GM12875 (cell line): ENCODE data around the gene HIVEP3.

Experiments used
- H3K4me3 ChIP-seq: one replicate; pipeline ENCODE4 v1.5.1; 2011; ENCODE audit warnings: low read depth, low read length, control low read depth
- CTCF ChIP-seq: IDR thresholded peaks from 2 replicates; pipeline ENCODE4 v1.5.1; 2011; ENCODE audit warnings: low read depth, mild to moderate bottlenecking, control low read depth, inconsistent platforms, low read length, moderate library complexity, borderline replicate concordance; ENCODE audit not compliant: insufficient read depth

HIVEP3 gene

DNA sequence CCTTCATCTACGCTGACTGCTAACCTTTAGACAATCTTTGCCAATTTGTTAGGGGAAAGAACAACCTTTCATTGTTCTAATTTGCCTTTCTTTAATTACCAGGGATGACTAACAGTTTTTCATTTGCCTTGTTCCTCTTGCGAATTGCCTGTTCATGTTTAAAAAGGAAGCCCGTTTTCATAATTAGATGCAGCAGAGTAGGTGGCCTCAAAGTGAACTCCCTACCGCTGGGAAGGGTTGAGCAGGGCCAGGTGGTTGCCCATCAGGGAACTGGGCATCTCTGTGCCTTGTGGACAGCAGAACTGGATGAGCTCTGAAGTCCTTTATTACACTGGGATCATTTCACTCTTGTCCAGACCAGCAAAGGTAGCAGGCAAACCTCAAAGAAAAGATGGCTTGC lies 59.0 kb downstream of the HIVEP3 start:
- TF ChIP-seq CTCF, result no peak
- no peak overlapping the region for H3K4me3 ChIP-seq

GRCh38 chr1:41856944-41857285 lies 61.8 kb downstream of the HIVEP3 start:
- TF ChIP-seq CTCF, result no peak
- H3K4me3 ChIP-seq, result no peak overlapping the region

DNA sequence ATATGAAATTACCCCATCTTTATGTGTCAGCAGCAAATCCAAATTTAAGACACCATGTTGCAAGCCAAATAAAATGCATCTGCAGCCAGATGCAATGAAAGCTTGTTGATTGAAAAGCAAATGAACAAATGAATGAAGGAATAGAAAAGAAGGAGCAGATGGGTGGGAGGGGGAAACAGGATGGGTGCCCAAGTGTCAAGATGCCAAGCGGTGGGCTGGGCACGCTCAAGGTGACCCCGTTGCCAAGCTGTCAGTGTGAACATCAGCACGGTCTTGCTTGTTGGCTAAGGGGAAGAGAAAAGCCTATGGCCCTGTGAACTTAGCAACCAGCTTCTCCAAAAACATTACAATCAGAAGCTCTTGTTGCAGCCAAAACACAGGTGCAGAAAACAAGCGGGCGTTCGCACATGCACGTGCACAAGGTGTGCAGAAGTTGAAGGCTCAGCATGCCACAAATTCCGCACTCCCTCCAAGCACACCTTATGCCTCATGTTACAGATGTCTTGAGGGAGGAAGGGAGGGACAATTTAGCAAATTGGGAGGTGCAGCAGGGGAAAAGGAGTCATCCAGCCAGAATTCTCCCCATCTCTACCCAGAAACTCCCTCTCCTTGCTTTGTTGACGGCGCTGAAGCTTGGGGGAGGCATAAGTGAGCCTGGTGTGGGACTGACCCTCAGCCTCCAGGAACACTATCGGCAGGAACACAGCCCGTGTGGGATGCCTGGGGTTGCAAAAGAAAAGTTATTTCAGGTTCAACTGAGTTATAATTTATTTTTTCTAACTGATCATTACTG lies 62.4 kb downstream of the HIVEP3 start:
- TF ChIP-seq CTCF, result no peak

DNA sequence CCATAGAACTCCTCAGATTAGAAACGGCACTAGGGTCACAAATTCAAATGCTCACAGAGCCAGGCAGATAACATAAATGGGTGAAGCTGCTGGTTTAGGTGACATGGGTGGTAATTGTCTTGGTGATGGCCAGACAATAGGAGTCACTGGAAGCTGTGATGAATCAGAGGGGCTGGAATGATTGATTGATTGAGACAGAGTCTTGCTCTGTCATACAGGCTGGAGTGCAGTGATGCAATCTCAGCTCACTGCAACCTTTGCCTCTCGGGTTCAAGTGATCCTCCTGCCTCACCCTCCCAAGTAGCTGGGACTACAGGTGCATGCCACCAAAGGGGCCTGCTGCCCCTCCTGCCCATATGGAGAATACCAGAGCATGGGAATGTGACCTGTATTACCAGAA lies 63.0 kb downstream of the HIVEP3 start:
- no peak overlapping the region for H3K4me3 ChIP-seq
- no peak for TF ChIP-seq CTCF

More for the DNA sequence above, 62.4 kb downstream of the HIVEP3 start:
- no peak overlapping the region for H3K4me3 ChIP-seq

GRCh38 chr1:41853907-41854306 lies 64.8 kb downstream of the HIVEP3 start:
- no peak overlapping the region for H3K4me3 ChIP-seq
- TF ChIP-seq CTCF, result no peak

DNA sequence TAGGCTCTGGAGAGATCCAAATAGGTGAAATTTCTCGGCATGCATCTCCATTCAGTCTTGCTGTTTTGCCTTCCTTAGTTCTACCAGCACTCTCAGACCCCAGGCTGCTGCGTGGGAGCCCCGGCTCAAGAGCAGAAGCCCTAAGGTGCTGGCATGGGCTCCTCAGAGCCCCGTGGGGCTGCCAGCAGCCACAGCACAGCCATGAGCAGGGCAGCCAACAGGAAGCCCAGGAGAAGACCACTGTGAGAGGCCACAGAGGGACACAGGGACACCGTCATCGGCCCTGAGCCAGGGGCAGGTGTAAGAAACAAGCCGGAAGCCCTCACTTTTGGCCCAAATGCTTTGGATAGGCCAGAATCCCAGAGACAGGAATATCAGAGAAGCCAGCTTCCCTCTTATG lies 66.6 kb downstream of the HIVEP3 start:
- TF ChIP-seq CTCF, result no peak
- H3K4me3 ChIP-seq, result no peak overlapping the region

- H3K4me3 ChIP-seq, result no peak overlapping the region
- no peak for TF ChIP-seq CTCF
These were observed 67.1 kb downstream of the HIVEP3 start for GRCh38 chr1:41851589-41851988.
